Measurements from ENCODE around the gene ATP5MK.

GRCh38 chr10:103367782-103368518, 28.3 kb downstream of the ATP5MK start, which contains the start of gene TAF5:
- TF ChIP-seq CTCF (IDR thresholded peaks at IDR 0.05), result peak in 2 of 3 donors; percentile 9 to 43
- no peak for TF ChIP-seq EP300 (IDR thresholded peaks at IDR 0.05)
- TF ChIP-seq POLR2A (IDR thresholded peaks at IDR 0.05), result peak; percentile 92

Data from ovary (tissue), 3 donors.